ENCODE data around the gene VGF.

DNA sequence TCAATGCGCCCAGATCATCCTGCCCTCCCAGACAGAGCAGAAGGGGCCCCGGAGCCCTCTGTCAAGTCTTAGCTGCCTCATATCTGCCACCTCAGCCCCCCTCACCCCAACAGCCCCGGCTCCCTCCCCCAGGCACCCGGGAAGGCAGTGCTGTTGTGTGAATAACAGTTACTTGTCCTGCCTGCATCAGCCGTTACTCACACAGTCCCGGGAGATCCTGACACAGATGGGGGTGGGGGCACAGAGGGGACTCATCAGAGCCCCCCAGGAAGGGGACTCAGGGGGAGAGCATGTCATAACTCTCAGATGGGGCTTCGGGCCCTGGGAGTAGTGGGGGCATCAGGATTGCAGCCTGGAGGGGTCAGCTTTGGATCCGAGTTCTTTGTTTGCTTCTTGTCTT lies 50.9 kb downstream of the VGF start:
- TF ChIP-seq CTBP1 (IDR thresholded peaks at IDR 0.05; ENCODE audit: borderline replicate concordance): no peak
- TF ChIP-seq SP1 (IDR thresholded peaks at IDR 0.05): no peak
- TF ChIP-seq FOXM1 (IDR thresholded peaks at IDR 0.05; ENCODE audit: borderline replicate concordance): no peak
- no peak for TF ChIP-seq TARDBP (IDR thresholded peaks at IDR 0.05)

All from HEK293T (cell line).